HepG2 (cell line): Measurements from ENCODE around the gene MGA. TPM values are rescaled to one million over a fixed set of nuclear protein-coding genes. Genes with fewer than 3 reads are reported as not detected.

ENCODE experiments used
- ATAC-seq: fragments of 200-7000 bp; cut with Tn5 transposase; 3 replicates; pipeline ENCODE4 v1.9.1; 2020; ENCODE audit warnings: mild to moderate bottlenecking, moderate library complexity
- BruUV-seq: library from RNA; stranded (reverse); fragments of 400-500 nt; replicated peaks from 2 replicates; lab custom pipeline; 2021; lab: Mats Ljungman, UMichigan
- CTCF ChIA-PET: fragments of 300-600 bp; formaldehyde crosslinking; extraction: SDS; loops from one replicate; lab custom pipeline; 2021; ENCODE audit warnings: low total read pairs, inconsistent platforms, low intra/inter-chr PET ratio; lab: Yijun Ruan, JAX
- POLR2A ChIA-PET: fragments of 350-600 bp; sonication (Branson Sonifier 250); formaldehyde crosslinking; loops from one replicate; lab custom pipeline; 2020; ENCODE audit warnings: antibody characterized with exemption, inconsistent platforms; lab: Yijun Ruan, JAX
- DNase-seq: peaks from one replicate; pipeline ENCODE4 v3.0.0-alpha.2; 2015; ENCODE audit warnings: low spot score
- FAIRE-seq: peaks from 3 replicates; lab custom pipeline; 2011; peaks lifted over from hg19 to GRCh38; lab: Jason Lieb, UNC
- H2AFZ ChIP-seq: one replicate; pipeline ENCODE4 v1.6.1; 2011; ENCODE audit warnings: low read length, inconsistent platforms
- H3K27ac ChIP-seq: fragments of 300-600 bp; 3 replicates; pipeline ENCODE4 v1.8.0; 2011; ENCODE audit warnings: mixed run types, mild to moderate bottlenecking, mixed read lengths, low read length, inconsistent platforms; ENCODE audit not compliant: insufficient read depth; ENCODE audit errors: extremely low read length
- H3K27me3 ChIP-seq, 2 experiments: fragments of 200-600 bp in 1 of 2; 2 replicates in 1 of 2; 3 replicates in 1 of 2; pipeline versions ENCODE4 v1.6.0 to v1.8.0; 2011; ENCODE audit warnings: low read length in 2 of 2, mild to moderate bottlenecking in 2 of 2, moderate library complexity in 2 of 2, inconsistent platforms in 1 of 2; ENCODE audit not compliant: insufficient read depth in 2 of 2, control insufficient read depth in 1 of 2
- H3K36me3 ChIP-seq, 2 experiments: fragments of 200-600 bp in 1 of 2; replicated peaks in 1 of 2; 2 replicates in 1 of 2; 3 replicates in 1 of 2; pipeline versions ENCODE4 v1.5.1 to v1.8.0; 2011; ENCODE audit warnings: low read length in 2 of 2, inconsistent platforms in 1 of 2; ENCODE audit not compliant: insufficient read depth in 2 of 2, control insufficient read depth in 1 of 2
- H3K4me1 ChIP-seq: 2 replicates; pipeline ENCODE4 v1.5.1; 2012; ENCODE audit warnings: low read length, inconsistent platforms; ENCODE audit not compliant: insufficient read depth
- H3K4me2 ChIP-seq: 2 replicates; pipeline ENCODE4 v1.6.0; 2011; ENCODE audit warnings: low read depth, low read length, inconsistent platforms
- H3K4me3 ChIP-seq, 3 experiments: fragments of 200-600 bp in 1 of 3; sonication (generic), shearing (Covaris generic) in 1 of 3; replicated peaks in 1 of 3; 2 replicates each; pipeline ENCODE4 v1.5.1; 2011 to 2016; ENCODE audit warnings: low read length in 3 of 3, inconsistent platforms in 2 of 3, low read depth in 2 of 3, mild to moderate bottlenecking in 2 of 3, control low read depth in 1 of 3, mixed read lengths in 1 of 3; ENCODE audit not compliant: insufficient read depth in 1 of 3
- H3K79me2 ChIP-seq: one replicate; pipeline ENCODE4 v1.6.1; 2011; ENCODE audit warnings: low read length, inconsistent platforms; ENCODE audit not compliant: insufficient read depth
- H3K9ac ChIP-seq: 2 replicates; pipeline ENCODE4 v1.6.0; 2011; ENCODE audit warnings: mild to moderate bottlenecking, low read depth, low read length, inconsistent platforms; ENCODE audit not compliant: insufficient read depth
- H3K9me3 ChIP-seq: 2 replicates; pipeline ENCODE4 v1.5.1; 2012; ENCODE audit warnings: mild to moderate bottlenecking, low read length
- H4K20me1 ChIP-seq: 2 replicates; pipeline ENCODE4 v1.6.0; 2011; ENCODE audit warnings: inconsistent platforms, mild to moderate bottlenecking, low read length, moderate library complexity; ENCODE audit not compliant: insufficient read depth
- FOSL2 ChIP-seq: sonication (generic); formaldehyde crosslinking; IDR thresholded peaks from 2 replicates; pipeline ENCODE4 v1.4.0; 2020; ENCODE audit warnings: missing genetic modification reagents
- GABPA ChIP-seq, 2 experiments: IDR thresholded peaks; 2 replicates each; pipeline ENCODE4 v1.6.1; 2011 to 2016; ENCODE audit warnings: low read depth in 2 of 2, low read length in 1 of 2, missing biosample characterization in 1 of 2, missing genetic modification characterization in 1 of 2
- JUNB ChIP-seq: sonication (generic); formaldehyde crosslinking; IDR thresholded peaks from 2 replicates; pipeline ENCODE4 v1.8.0; 2022; ENCODE audit warnings: missing genetic modification reagents, mild to moderate bottlenecking, borderline replicate concordance
- PAF1 ChIP-seq: IDR thresholded peaks from 2 replicates; pipeline ENCODE4 v1.6.1; 2016; ENCODE audit warnings: missing genetic modification reagents, missing compliant biosample characterization
- RAD21 ChIP-seq: fragments of 450-650 bp; formaldehyde crosslinking; IDR thresholded peaks from 2 replicates; pipeline ENCODE4 v1.5.0; 2020; ENCODE audit warnings: mild to moderate bottlenecking
- RELA ChIP-seq: sonication (generic); formaldehyde crosslinking; IDR thresholded peaks from 2 replicates; pipeline ENCODE4 v1.4.0; 2020; ENCODE audit warnings: missing genetic modification reagents
- ZMYM3 ChIP-seq: sonication (generic); formaldehyde crosslinking; IDR thresholded peaks from 2 replicates; pipeline ENCODE4 v1.5.1; 2020; ENCODE audit warnings: mild to moderate bottlenecking, missing genetic modification reagents
- ZNF234 ChIP-seq: sonication (generic); formaldehyde crosslinking; conservative IDR thresholded peaks from 2 replicates; pipeline ENCODE4 v1.5.1; 2020; ENCODE audit warnings: mild to moderate bottlenecking, missing genetic modification reagents
- ZNF256 ChIP-seq: sonication (generic); formaldehyde crosslinking; conservative IDR thresholded peaks from 2 replicates; pipeline ENCODE4 v1.4.0; 2020; ENCODE audit warnings: missing genetic modification reagents
- WGBS: methylation state at CpG from one replicate; pipeline ENCODE4 v1.1.6; 2017; ENCODE audit warnings: low lambda C conversion rate; 5-methylcytosine and 5-hydroxymethylcytosine counted together
- in situ Hi-C: cut with HindIII; loops from 2 replicates; pipeline ENCODE4 v1.10.0; 2017; ENCODE audit warnings: low pct_unique_long_range_greater_than_20kb; ENCODE audit not compliant: extremely low pct_ligation_motif_present
- intact Hi-C: fragments of 100-400 bp; cut with micrococcal nuclease; formaldehyde crosslinking; loops from one replicate; pipeline ENCODE4 v1.10.0; 2022; ENCODE audit not compliant: unreplicated experiment
- polyA plus RNA-seq, 8 experiments: library from polyadenylated mRNA; depleted of rRNA in 3 of 8; stranded (reverse) in 7 of 8; unstranded in 1 of 8; fragments of >200 nt; fragmentation: Illumina TruSeq in 4 of 8; extraction: Trizol in 4 of 8; gene quantifications; 2 replicates each; pipeline versions ENCODE4 v1.2.1 to v1.2.3, GENCODE V29; 2011 to 2016; ENCODE audit warnings: low read depth in 4 of 8, missing spikeins in 1 of 8, mixed read lengths in 1 of 8; ENCODE audit not compliant: insufficient read depth in 1 of 8
- total RNA-seq, 5 experiments: library from RNA; depleted of rRNA; stranded (reverse); fragments of >200 nt; fragmentation: Illumina TruSeq; extraction: Trizol; gene quantifications; 2 replicates each; pipeline ENCODE4 v1.2.3, GENCODE V29; 2016; ENCODE audit warnings: low read depth in 1 of 5
- TF ChIP-seq, protein P1 (sequence below): sonication (generic); formaldehyde crosslinking; IDR thresholded peaks from 2 replicates; pipeline ENCODE4 v1.4.0; 2020; ENCODE audit warnings: missing genetic modification reagents
- TF ChIP-seq, protein P2 (sequence below): sonication (generic); formaldehyde crosslinking; IDR thresholded peaks from 2 replicates; pipeline ENCODE4 v1.4.0; 2020; ENCODE audit warnings: missing genetic modification reagents
- TF ChIP-seq, protein P3 (sequence below): sonication (generic); formaldehyde crosslinking; IDR thresholded peaks from 2 replicates; pipeline ENCODE4 v1.4.0; 2020; ENCODE audit warnings: missing genetic modification reagents, borderline replicate concordance
- TF ChIP-seq, protein P4 (sequence below): sonication (generic); formaldehyde crosslinking; IDR thresholded peaks from 2 replicates; pipeline ENCODE4 v1.5.0; 2020; ENCODE audit warnings: mild to moderate bottlenecking, missing genetic modification reagents
- TF ChIP-seq, protein P5 (sequence below): sonication (generic); formaldehyde crosslinking; conservative IDR thresholded peaks from 2 replicates; pipeline ENCODE4 v1.4.0; 2020; ENCODE audit warnings: mild to moderate bottlenecking, missing genetic modification reagents, moderate library complexity

Gene MGA
- total and polyA plus RNA-seq, 2 of the 13 experiments (the other 11 are each of a cell fraction or from before 2014, with no cell fraction given), result 5.3 to 59.0 TPM

DNA sequence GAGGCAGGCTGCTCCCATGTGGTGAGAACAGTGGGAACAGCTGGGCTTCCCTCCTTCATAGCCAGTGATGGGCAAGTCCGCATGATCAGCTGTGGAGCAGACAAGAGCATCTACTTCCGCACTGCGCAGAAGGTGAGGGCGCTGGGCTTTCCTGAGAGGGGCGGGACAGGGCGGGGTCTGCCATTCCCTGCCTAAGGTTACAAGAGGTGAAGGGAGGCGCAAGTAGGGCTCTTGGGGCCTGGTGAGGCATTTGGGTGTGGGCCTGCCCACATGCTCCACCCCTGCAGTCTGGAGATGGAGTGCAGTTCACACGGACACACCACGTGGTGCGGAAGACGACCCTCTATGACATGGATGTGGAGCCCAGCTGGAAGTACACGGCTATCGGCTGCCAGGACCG lies 157.1 kb downstream of the MGA start:
- no peak overlapping the region for H3K27ac ChIP-seq
- no peaks in the 10 kb centered on the region for H3K9me3 ChIP-seq
- in situ Hi-C loops, result no loop called here
- H4K20me1 ChIP-seq, result no peaks in the 10 kb centered on the region
- H3K36me3 ChIP-seq, result peaks cover 4 to 32% of the 10 kb centered on the region in 2 experiments; a peak in 3 of 5 replicates
- 96% methylated on average over 12 of the region's 14 CpGs for WGBS
- no peaks in the 10 kb centered on the region for H3K4me1 ChIP-seq
- no peak overlapping the region for H3K9ac ChIP-seq
- no peak overlapping the region for H3K4me2 ChIP-seq
- BruUV-seq, result no TSS peak
- intact Hi-C loops, result no loop called here
- no peaks in the 10 kb centered on the region for H3K27me3 ChIP-seq
- no peaks in the 10 kb centered on the region for H3K79me2 ChIP-seq
- CTCF ChIA-PET, result no interaction called here
- H2AFZ ChIP-seq, result no peak overlapping the region
- POLR2A ChIA-PET, result no interaction called here
- DNase-seq (no peak), ATAC-seq (no peak), FAIRE-seq (no peak)
- H3K4me3 ChIP-seq, result no peak overlapping the region
- TF ChIP-seq GABPA (IDR thresholded peaks at IDR 0.05; ENCODE audit: low read depth, low read length) (no peak), GABPA (CRISPR knock-in tag; IDR thresholded peaks at IDR 0.05; ENCODE audit: low read depth) (no peak), RELA (no peak), ZNF256 (CRISPR knock-in tag) (no peak), PAF1 (CRISPR knock-in tag) (no peak), ZNF234 (CRISPR knock-in tag) (no peak), FOSL2 (no peak), JUNB (CRISPR knock-in tag) (no peak), ZMYM3 (CRISPR knock-in tag) (no peak), RAD21 (CRISPR knock-in tag) (no peak)
- TF ChIP-seq, protein P1, sequence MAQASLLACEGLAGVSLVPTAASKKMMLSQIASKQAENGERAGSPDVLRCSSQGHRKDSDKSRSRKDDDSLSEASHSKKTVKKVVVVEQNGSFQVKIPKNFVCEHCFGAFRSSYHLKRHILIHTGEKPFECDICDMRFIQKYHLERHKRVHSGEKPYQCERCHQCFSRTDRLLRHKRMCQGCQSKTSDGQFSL (CRISPR knock-in tag), result no peak
- TF ChIP-seq, protein P2, sequence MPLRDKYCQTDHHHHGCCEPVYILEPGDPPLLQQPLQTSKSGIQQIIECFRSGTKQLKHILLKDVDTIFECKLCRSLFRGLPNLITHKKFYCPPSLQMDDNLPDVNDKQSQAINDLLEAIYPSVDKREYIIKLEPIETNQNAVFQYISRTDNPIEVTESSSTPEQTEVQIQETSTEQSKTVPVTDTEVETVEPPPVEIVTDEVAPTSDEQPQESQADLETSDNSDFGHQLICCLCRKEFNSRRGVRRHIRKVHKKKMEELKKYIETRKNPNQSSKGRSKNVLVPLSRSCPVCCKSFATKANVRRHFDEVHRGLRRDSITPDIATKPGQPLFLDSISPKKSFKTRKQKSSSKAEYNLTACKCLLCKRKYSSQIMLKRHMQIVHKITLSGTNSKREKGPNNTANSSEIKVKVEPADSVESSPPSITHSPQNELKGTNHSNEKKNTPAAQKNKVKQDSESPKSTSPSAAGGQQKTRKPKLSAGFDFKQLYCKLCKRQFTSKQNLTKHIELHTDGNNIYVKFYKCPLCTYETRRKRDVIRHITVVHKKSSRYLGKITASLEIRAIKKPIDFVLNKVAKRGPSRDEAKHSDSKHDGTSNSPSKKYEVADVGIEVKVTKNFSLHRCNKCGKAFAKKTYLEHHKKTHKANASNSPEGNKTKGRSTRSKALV, result no peak
- TF ChIP-seq, protein P3, sequence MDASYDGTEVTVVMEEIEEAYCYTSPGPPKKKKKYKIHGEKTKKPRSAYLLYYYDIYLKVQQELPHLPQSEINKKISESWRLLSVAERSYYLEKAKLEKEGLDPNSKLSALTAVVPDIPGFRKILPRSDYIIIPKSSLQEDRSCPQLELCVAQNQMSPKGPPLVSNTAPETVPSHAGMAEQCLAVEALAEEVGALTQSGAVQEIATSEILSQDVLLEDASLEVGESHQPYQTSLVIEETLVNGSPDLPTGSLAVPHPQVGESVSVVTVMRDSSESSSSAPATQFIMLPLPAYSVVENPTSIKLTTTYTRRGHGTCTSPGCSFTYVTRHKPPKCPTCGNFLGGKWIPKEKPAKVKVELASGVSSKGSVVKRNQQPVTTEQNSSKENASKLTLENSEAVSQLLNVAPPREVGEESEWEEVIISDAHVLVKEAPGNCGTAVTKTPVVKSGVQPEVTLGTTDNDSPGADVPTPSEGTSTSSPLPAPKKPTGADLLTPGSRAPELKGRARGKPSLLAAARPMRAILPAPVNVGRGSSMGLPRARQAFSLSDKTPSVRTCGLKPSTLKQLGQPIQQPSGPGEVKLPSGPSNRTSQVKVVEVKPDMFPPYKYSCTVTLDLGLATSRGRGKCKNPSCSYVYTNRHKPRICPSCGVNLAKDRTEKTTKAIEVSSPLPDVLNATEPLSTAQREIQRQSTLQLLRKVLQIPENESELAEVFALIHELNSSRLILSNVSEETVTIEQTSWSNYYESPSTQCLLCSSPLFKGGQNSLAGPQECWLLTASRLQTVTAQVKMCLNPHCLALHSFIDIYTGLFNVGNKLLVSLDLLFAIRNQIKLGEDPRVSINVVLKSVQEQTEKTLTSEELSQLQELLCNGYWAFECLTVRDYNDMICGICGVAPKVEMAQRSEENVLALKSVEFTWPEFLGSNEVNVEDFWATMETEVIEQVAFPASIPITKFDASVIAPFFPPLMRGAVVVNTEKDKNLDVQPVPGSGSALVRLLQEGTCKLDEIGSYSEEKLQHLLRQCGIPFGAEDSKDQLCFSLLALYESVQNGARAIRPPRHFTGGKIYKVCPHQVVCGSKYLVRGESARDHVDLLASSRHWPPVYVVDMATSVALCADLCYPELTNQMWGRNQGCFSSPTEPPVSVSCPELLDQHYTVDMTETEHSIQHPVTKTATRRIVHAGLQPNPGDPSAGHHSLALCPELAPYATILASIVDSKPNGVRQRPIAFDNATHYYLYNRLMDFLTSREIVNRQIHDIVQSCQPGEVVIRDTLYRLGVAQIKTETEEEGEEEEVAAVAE, result no peak
- TF ChIP-seq, protein P4, sequence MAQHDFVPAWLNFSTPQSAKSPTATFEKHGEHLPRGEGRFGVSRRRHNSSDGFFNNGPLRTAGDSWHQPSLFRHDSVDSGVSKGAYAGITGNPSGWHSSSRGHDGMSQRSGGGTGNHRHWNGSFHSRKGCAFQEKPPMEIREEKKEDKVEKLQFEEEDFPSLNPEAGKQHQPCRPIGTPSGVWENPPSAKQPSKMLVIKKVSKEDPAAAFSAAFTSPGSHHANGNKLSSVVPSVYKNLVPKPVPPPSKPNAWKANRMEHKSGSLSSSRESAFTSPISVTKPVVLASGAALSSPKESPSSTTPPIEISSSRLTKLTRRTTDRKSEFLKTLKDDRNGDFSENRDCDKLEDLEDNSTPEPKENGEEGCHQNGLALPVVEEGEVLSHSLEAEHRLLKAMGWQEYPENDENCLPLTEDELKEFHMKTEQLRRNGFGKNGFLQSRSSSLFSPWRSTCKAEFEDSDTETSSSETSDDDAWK (CRISPR knock-in tag), result no peak
- TF ChIP-seq, protein P5, sequence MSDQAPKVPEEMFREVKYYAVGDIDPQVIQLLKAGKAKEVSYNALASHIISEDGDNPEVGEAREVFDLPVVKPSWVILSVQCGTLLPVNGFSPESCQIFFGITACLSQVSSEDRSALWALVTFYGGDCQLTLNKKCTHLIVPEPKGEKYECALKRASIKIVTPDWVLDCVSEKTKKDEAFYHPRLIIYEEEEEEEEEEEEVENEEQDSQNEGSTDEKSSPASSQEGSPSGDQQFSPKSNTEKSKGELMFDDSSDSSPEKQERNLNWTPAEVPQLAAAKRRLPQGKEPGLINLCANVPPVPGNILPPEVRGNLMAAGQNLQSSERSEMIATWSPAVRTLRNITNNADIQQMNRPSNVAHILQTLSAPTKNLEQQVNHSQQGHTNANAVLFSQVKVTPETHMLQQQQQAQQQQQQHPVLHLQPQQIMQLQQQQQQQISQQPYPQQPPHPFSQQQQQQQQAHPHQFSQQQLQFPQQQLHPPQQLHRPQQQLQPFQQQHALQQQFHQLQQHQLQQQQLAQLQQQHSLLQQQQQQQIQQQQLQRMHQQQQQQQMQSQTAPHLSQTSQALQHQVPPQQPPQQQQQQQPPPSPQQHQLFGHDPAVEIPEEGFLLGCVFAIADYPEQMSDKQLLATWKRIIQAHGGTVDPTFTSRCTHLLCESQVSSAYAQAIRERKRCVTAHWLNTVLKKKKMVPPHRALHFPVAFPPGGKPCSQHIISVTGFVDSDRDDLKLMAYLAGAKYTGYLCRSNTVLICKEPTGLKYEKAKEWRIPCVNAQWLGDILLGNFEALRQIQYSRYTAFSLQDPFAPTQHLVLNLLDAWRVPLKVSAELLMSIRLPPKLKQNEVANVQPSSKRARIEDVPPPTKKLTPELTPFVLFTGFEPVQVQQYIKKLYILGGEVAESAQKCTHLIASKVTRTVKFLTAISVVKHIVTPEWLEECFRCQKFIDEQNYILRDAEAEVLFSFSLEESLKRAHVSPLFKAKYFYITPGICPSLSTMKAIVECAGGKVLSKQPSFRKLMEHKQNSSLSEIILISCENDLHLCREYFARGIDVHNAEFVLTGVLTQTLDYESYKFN (CRISPR knock-in tag), result no peak
